ENCODE results near the gene EIF4A3. TPM values are rescaled to one million over a fixed set of nuclear protein-coding genes. Genes with fewer than 3 reads are reported as not detected.
A peak's percentile ranks its signal among the peaks of the same experiment; 100 is the strongest.
"Not testable (repeated sequence)": the region's sequence is repeated elsewhere in the genome, so short reads cannot be mapped to it uniquely, and the experiment has no call there.

The EIF4A3 gene
- total RNA-seq, 1 donor from 2014 or later, result 72.5 TPM

GRCh38 chr17:80101011-80101945 is 45.6 kb downstream of the EIF4A3 start, which contains the start of gene GAA:
Gene GAA (plus strand): TSS chr17:80101581. CDS start chr17:80104587, 3,006 bp downstream.
- DNase-seq (ENCODE audit: low spot score), result peak; percentile 87

DNA sequence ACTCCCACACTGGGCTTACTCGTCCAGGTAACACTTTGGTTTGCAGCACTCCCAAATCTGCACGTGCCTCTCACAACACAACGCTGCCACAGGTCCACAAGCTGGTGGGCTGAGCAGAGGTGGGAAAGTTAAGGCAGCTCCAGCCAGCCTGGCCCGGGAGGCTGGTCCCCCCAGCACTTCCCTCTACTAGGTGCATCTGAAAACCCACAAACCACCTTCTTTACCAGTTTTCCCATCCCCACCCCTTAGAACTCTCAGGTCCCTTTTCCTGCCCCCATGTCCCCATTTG is 46.9 kb downstream of the EIF4A3 start:
- no peak for DNase-seq (ENCODE audit: low spot score)

DNA sequence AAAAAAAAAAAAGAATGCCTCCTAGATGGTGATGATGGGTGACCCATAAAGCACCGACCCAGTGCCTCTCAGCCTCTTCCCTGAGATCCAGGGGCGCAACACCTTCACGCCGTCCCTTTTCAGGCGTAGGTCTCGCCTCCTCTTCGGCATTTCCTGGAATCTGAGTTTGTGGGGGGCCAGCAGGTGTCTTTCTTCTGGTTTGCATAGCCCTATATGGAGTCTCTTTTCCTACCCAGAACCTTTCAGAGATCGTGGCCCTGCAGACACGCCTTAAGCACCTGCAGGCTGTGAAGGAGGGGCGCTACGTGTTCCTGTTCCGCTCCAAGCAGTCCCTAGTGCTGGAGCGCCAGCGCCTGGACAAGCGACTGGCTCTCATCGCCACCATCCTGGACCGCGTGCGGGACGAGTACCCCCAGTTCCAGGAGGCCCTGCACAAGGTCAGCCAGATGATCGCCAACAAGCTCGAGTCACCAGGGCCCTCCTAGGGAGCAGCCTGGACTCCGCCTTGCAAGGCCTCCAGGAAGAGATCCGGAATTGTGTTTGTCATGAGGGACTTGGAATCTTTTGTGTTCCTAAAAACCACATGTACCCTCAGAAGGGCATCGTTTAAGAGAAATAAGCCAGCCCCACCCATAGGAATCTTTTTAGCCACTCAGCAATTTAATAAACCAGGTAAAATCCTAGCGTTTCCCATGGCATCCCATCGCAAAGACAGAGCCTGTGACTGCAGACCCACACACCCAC is 47.5 kb downstream of the EIF4A3 start:
- no peak for DNase-seq (ENCODE audit: low spot score)

DNA sequence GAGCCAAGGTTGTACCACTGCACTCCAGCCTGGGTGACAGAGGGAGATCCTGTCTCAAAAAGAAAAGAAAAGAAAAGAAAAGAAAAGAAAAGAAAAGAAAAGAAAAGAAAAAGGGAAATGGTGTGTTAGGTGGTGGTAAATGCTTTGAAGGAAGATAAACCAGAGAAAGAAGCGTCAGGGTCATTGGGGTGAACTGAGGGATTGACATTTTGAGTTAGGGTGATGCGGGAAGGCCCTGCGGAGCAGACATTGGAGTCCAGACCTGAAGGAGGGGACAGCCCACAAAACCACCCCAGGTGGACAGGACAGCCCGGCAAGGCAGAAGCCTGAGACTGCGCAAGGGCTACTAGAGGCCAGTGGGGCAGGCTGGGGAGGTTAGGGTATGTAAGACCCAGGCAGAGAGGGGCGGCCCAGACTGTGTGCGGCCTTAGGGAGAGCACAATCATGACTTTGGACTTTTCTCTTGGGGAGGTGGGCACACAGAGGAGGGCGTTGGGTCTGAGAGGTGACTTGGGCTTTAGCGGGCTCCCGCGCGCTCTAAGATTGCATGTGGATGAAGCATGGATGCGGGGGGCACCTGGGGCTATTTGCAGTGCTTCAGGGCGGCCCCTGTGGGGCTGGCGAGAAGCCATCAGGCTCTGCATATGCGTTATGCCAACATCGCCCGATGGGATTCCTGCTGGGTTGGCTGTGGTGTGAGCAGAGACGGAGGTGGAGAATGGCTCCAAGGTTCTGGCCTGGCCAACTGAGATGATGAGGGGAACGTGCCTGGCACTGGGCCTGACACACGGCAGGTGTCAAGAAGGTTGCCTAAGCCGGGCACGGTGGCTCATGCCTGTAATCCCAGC is 48.9 kb downstream of the EIF4A3 start:
- no peak for DNase-seq (ENCODE audit: low spot score)

GRCh38 chr17:80097127-80097621 is 49.8 kb downstream of the EIF4A3 start:
- no peak for DNase-seq (ENCODE audit: low spot score)

DNA sequence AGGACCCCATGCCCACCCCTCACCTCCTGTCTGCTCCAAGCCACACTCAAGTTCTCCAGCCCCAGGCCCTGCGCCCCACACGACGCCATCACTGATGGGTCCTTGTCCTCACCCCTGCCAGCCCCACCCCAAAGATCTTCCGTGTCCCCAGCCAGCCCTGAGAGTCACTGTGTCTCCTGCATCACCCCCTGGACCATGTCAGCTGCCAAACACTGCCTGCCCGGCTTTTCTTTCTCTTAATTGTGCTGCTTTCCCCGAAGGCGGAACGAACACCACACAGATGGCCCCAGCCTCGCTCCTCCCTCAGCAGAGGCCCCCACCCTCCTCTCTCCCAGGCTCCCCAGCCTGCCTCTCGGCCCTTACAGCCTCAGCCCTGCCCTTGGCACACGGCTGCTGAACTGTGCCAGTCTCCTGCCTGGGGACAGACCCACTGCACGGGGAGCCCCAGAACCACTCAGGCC is 50.3 kb downstream of the EIF4A3 start:
- peak; percentile 30 for DNase-seq (ENCODE audit: low spot score)

- no peak for DNase-seq (ENCODE audit: low spot score)
These were observed 51.0 kb downstream of the EIF4A3 start for GRCh38 chr17:80095844-80096475.

DNA sequence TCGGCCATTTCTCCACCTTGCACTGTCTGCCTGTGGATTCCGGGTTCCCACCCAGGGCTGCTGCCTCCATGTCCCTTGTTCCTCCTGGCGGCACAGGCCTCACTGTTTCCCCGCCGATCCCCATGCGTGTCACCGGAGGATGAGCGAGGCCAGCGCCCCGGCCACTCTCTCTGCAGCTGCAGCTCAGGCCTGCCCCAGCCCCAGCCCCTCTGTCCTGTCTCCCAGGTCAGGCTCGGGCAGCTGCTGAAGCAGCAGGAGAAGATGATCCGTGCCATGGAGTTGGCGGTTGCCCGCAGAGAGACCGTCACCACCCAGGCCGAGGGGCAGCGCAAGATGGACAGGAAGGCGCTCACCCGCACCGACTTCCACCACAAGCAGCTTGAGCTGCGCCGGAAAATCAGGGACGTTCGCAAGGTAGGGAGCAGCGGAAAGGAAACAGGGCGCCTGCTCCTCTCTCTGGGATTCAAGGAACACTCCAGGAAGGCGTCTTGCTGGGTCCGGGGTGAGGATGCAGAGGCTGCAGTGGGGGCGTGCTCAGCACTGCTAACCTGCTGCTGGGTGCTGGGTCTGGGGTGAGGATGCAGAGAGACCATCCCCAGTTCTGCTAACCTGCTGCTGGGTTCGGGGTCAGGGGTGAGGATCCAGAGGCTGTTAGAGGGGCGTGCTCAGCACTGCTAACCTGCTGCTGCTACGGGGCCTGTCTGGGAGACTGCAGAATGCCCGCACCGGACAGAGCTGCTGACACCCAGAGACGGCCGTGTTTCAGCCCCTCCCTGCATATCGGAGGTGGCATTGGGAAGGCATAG is 51.7 kb downstream of the EIF4A3 start:
- DNase-seq (ENCODE audit: low spot score), result no peak

GRCh38 chr17:80092959-80093358 is 54.0 kb downstream of the EIF4A3 start:
- peak; percentile 34 for DNase-seq (ENCODE audit: low spot score)

- no peak for DNase-seq (ENCODE audit: low spot score)
These were observed 55.6 kb downstream of the EIF4A3 start for GRCh38 chr17:80091376-80091775.

GRCh38 chr17:80090164-80090563 is 56.8 kb downstream of the EIF4A3 start:
- DNase-seq (ENCODE audit: low spot score), result not testable (repeated sequence)

DNA sequence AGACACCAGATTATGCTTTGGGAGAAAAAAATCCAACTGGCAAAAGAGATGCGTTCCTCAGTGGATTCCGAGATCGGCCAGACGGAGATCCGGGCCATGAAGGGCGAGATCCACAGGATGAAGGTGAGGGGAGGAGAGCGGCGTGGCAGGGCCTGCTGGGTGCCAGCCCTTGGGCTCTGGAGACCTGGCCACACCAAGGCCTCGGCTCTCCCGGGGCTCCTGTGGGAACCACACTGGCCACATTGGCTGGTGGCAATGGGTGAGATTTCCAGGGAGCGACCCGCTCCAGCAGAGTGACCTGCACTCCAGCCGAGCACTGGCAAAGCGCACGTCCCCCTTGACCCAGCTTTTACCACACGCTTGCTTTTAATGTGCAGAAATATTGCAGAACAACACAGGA is 57.2 kb downstream of the EIF4A3 start:
- no peak for DNase-seq (ENCODE audit: low spot score)

DNA sequence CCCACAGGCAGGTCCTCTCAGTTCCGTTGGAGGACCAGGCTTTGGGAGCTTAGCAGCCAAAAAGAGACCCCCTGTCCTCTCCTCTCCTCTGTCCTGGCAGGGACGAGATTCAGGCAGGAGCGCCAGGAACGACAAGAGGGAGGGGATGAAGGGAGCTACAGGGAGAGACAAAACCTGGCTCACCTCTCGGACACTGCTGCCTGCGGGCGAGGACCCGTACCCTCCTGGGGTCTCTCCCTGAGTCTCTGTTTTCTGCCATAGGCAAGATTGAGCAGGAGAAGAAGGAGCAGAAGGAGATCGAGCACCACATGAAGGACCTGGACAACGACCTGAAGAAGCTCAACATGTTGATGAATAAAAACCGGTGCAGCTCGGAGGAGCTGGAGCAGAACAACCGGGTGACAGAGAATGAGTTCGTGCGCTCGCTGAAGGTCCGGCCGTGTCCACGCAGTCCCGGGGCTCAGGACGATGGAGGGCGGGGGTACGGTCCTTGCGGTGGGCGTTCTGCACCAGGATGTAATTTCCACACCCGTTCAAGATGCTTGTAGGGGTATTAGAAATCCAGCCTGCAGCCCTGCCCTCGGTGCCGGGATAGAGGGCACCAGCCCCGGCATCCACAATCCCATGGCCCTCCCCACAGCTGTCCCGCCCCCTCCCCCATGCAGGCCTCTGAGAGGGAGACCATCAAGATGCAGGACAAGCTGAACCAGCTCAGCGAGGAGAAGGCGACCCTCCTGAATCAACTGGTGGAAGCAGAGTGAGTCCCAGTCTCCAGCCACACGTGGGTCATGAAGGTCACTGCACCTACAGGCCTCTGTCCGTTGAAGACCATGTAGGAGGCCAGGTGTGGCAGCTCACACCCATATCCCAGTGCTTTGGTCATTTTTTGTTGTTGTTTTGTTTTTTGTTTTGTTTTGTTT is 59.3 kb downstream of the EIF4A3 start:
- DNase-seq (ENCODE audit: low spot score), result no peak

- no peak for DNase-seq (ENCODE audit: low spot score)
These were observed 60.3 kb downstream of the EIF4A3 start for GRCh38 chr17:80086616-80087015.

- DNase-seq (ENCODE audit: low spot score), result no peak
These were observed 60.8 kb downstream of the EIF4A3 start for GRCh38 chr17:80086081-80086480.

DNA sequence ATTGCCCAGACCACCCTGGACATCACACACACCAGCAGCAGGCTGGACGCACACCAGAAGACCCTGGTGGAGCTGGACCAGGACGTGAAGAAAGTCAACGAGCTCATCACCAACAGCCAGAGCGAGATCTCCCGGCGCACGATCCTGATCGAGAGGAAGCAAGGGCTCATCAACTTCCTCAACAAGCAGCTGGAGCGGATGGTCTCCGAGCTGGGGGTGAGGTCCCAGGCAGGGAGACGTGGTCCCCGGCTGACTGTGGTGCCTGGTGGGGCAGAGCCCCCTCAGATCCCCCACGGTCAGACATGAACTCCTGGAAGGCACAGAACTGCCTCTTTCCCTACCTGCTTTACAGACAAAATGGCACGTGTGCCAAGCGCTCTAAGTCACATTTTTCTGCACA is 62.2 kb downstream of the EIF4A3 start:
- DNase-seq (ENCODE audit: low spot score), result no peak
